MCF 10A (cell line): ENCODE data around the gene PLEKHA7. TPM values are rescaled to one million over a fixed set of nuclear protein-coding genes. Genes with fewer than 3 reads are reported as not detected.

Experiments
- BruUV-seq: library from RNA; stranded (reverse); fragments of 400-500 nt; replicated peaks from 2 replicates; lab custom pipeline; 2021; lab: Mats Ljungman, UMichigan
- CTCF ChIA-PET: fragments of 300-600 bp; sonication (Branson Sonifier 250); formaldehyde crosslinking; extraction: SDS; loops from one replicate; lab custom pipeline; 2021; ENCODE audit warnings: antibody characterized with exemption, inconsistent platforms; lab: Yijun Ruan, JAX
- POLR2A ChIA-PET: fragments of 300-600, 350-650 bp; sonication (Branson Sonifier 250); formaldehyde crosslinking; extraction: SDS; loops from one replicate; lab custom pipeline; 2020; ENCODE audit warnings: antibody characterized with exemption, inconsistent platforms; lab: Yijun Ruan, JAX
- DNase-seq: peaks from one replicate; pipeline ENCODE4 v3.0.0-alpha.2; 2018; ENCODE audit not compliant: unreplicated experiment
- H3K27ac Mint-ChIP-seq: one replicate; pipeline ENCODE4 v1.8.0; 2022; ENCODE audit warnings: mild to moderate bottlenecking, low read depth, mixed read lengths; ENCODE audit not compliant: unreplicated experiment
- H3K27me3 Mint-ChIP-seq: one replicate; pipeline ENCODE4 v1.8.0; 2022; ENCODE audit warnings: mixed read lengths; ENCODE audit not compliant: insufficient read depth, unreplicated experiment
- H3K36me3 Mint-ChIP-seq: one replicate; pipeline ENCODE4 v1.8.0; 2022; ENCODE audit warnings: mild to moderate bottlenecking, moderate library complexity, mixed read lengths; ENCODE audit not compliant: insufficient read depth, unreplicated experiment
- H3K4me1 Mint-ChIP-seq: one replicate; pipeline ENCODE4 v1.8.0; 2022; ENCODE audit warnings: mixed read lengths; ENCODE audit not compliant: insufficient read depth, unreplicated experiment
- H3K4me3 Mint-ChIP-seq: one replicate; pipeline ENCODE4 v1.8.0; 2022; ENCODE audit warnings: mild to moderate bottlenecking, moderate library complexity, mixed read lengths; ENCODE audit not compliant: unreplicated experiment
- H3K9me3 Mint-ChIP-seq: one replicate; pipeline ENCODE4 v1.8.0; 2022; ENCODE audit warnings: mixed read lengths; ENCODE audit not compliant: unreplicated experiment
- CTCF ChIP-seq: fragments of 200-600 bp; IDR thresholded peaks from one replicate; pipeline ENCODE4 v1.8.0; 2022; ENCODE audit warnings: antibody characterized with exemption, mild to moderate bottlenecking; ENCODE audit not compliant: unreplicated experiment
- intact Hi-C: fragments of 100-400 bp; cut with micrococcal nuclease; formaldehyde crosslinking; loops from 2 replicates; pipeline ENCODE4 v1.14.1; 2022
- total RNA-seq: library from RNA; stranded (reverse); gene quantifications from 2 replicates; pipeline ENCODE4 v1.2.3, GENCODE V29; 2022

The PLEKHA7 gene
- total RNA-seq, 1 experiment from 2014 or later: 2.8 TPM

- H3K9me3 Mint-ChIP-seq: no peaks in the 10 kb centered on the region
Observed at GRCh38 chr11:16925561-16926065, 88.6 kb downstream of the PLEKHA7 start.

GRCh38 chr11:16924826-16925560 lies 89.2 kb downstream of the PLEKHA7 start:
- ChIA-PET CTCF (interaction anchor here (0.6 to 2.9 kb wide), 6 partner anchors 12 to 597 kb away, joined by 3 to 13 read pairs (median 4); no protein-coding TSS in a partner anchor), POLR2A (interaction anchor here (0.6 to 1.8 kb wide), 9 partner anchors 12 to 1006 kb away, joined by 3 to 16 read pairs (median 4); partner anchors contain the start of gene RPS13)
- Mint-ChIP-seq H3K27ac (peak overlapping the region; percentile 10), H3K27me3 (no peaks in the 10 kb centered on the region), H3K4me3 (peak overlapping the region; percentile 79), H3K36me3 (no peaks in the 10 kb centered on the region), H3K9me3 (no peaks in the 10 kb centered on the region), H3K4me1 (peaks cover 24% of the 10 kb centered on the region)
- intact Hi-C loops: loop anchor here (2.0 kb wide), 1 partner anchor 22 kb away; no protein-coding TSS in a partner anchor
- no peak for TF ChIP-seq CTCF
- no TSS peak for BruUV-seq
- DNase-seq: peak; percentile 85

More at GRCh38 chr11:16925561-16926065, 88.6 kb downstream of the PLEKHA7 start:
- Mint-ChIP-seq H3K4me1 (peaks cover 24% of the 10 kb centered on the region), H3K27me3 (no peaks in the 10 kb centered on the region), H3K4me3 (peak overlapping the region; percentile 79), H3K27ac (no peak overlapping the region), H3K36me3 (no peaks in the 10 kb centered on the region)
- no peak for TF ChIP-seq CTCF
- peak; percentile 50 for DNase-seq
- ChIA-PET POLR2A (interaction anchor here (0.6 to 1.8 kb wide), 7 partner anchors 13 to 1005 kb away, joined by 3 to 16 read pairs (median 4); partner anchors contain the start of gene RPS13), CTCF (interaction anchor here (0.6 to 1.4 kb wide), 4 partner anchors 12 to 184 kb away, joined by 3 to 5 read pairs (median 4); no protein-coding TSS in a partner anchor)
- BruUV-seq: no TSS peak
- intact Hi-C loops: loop anchor here (2.0 kb wide), 1 partner anchor 23 kb away; no protein-coding TSS in a partner anchor

GRCh38 chr11:16924462-16924825 lies 89.8 kb downstream of the PLEKHA7 start:
- intact Hi-C loops: loop anchor here (2.0 kb wide), 1 partner anchor 22 kb away; no protein-coding TSS in a partner anchor
- ChIA-PET POLR2A (interaction anchor here (0.7 to 1.8 kb wide), 6 partner anchors 12 to 154 kb away, joined by 3 to 16 read pairs (median 5); partner anchors contain the start of gene RPS13), CTCF (interaction anchor here (1.0 to 2.9 kb wide), 4 partner anchors 13 to 137 kb away, joined by 4 to 13 read pairs (median 4); no protein-coding TSS in a partner anchor)
- Mint-ChIP-seq H3K36me3 (no peaks in the 10 kb centered on the region), H3K27me3 (no peaks in the 10 kb centered on the region), H3K4me3 (peak overlapping the region; percentile 79), H3K4me1 (peaks cover 24% of the 10 kb centered on the region), H3K9me3 (no peaks in the 10 kb centered on the region), H3K27ac (peak overlapping the region; percentile 10)
- DNase-seq: no peak
- no TSS peak for BruUV-seq
- TF ChIP-seq CTCF: no peak
